NB4 (cell line): ENCODE results near the gene DCC.

Experiments used
- CTCF ChIP-seq: IDR thresholded peaks from one replicate; pipeline ENCODE4 v1.5.1; 2012; ENCODE audit warnings: low read depth, low read length
- MAX ChIP-seq: IDR thresholded peaks from 2 replicates; pipeline ENCODE4 v1.6.1; 2011; ENCODE audit warnings: low read depth, low read length
- POLR2A ChIP-seq: IDR thresholded peaks from 2 replicates; pipeline ENCODE4 v1.6.1; 2011; ENCODE audit warnings: mild to moderate bottlenecking; ENCODE audit not compliant: insufficient read length; ENCODE audit errors: extremely low read depth

GRCh38 chr18:52902188-52902587 lies 562.2 kb downstream of the DCC start:
- no peak for TF ChIP-seq MAX
- TF ChIP-seq CTCF = no peak
- TF ChIP-seq POLR2A = no peak
